ENCODE measurements around the gene CCN2. TPM values are rescaled to one million over a fixed set of nuclear protein-coding genes. Genes with fewer than 3 reads are reported as not detected.

The CCN2 gene
- total RNA-seq, 1 donor from 2014 or later = 13.9 TPM

DNA sequence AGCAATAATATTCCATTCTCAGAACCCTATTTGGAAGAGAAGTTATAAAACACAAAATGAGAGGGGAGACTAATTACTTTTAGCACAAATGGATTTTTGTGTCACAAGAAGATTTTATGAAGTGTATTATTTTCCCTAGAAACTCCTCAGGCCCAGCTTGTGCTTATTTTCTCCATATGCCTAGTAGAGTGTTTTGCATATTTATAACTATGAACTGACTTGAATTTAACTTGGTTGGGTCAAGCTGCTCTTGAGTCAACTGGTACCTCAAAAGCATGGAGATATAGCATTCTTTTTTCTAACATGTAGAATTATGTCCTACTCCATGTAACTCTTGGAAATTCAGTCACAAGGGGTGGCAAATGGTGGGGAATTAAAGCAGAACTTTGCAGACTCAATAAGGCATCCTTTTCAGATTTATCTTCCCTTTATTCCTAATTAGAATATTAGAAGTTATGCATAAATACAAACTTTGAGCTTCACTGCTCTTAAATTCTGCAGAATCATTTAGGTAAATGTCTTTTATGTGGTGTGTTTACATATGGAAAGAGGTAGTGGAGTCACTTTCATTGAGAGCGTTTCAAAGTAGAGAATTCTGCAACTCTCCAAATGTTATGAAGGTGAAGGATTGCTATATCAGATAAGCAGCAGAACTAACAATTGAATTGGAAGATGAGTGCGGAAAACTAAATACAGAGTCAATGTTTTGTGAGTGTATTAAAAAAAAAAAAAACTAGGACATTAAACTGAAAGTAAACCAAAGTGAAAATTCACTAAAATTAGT is 19.1 kb upstream of the CCN2 start:
- DNase-seq (no peak), ATAC-seq (ENCODE audit: poor library complexity) (no peak)
- intact Hi-C loops (cut with DNase I) = no loop called here

DNA sequence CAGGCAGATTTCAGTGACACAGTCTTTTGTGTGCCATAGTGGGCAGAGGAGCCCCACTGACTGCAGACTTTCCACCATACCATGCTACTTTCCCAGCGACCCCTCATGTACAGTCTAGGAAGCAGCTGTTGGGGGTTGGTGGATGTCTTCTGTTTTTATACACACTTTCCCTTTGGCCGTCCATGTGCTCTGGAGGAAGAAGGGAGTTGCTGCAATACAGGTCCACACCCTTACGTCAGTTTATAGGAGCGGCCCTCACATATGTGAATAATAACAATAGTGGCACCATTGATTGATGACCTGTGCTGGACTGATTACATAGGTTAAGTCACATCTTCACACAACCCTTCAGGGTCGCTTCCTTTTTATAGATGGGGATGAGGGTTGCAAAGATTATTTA is 17.5 kb upstream of the CCN2 start:
- DNase-seq (no peak), ATAC-seq (ENCODE audit: poor library complexity) (no peak)
- intact Hi-C loops (cut with DNase I) = no loop called here

DNA sequence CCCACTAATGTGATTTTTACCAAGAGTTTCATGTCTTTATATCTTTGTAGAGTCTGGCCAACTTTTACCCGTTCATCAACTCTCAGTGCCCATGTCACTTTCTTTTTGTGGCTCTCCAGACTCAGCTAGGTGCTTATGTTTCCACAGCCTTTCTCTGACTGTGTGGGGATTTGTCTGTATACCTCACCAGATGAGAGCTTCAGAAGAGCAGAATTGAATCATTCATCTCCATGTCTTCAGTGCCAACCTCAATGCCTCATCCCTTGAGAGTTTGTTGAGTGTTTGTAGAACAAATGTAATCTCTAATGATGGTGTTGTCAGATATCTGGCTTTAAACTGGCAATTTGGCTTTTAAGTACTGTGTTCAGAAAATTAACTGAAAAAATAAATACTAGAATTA is 16.8 kb upstream of the CCN2 start:
- DNase-seq (no peak), ATAC-seq (ENCODE audit: poor library complexity) (no peak)
- intact Hi-C loops (cut with DNase I) = no loop called here

DNA sequence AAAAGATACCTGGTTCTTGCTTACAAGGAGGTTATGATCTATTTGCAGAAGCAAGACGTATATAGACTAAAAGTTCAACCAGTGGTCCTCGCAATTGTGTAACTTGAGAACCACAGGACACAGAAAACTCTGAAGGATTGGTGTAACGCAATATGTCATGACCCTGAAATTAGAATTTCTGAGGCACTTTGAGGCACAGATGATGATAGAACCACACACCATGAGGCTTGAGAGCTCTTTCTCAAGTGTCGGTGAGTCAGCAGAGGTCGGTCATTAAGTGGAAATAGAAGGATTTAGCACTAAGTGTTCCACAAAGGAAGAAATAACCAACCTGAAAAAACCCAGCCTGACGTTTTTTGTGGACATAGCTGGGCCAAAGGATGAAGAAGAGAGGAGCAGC is 15.3 kb upstream of the CCN2 start:
- intact Hi-C loops (cut with DNase I) = no loop called here
- ATAC-seq (ENCODE audit: poor library complexity) (no peak), DNase-seq (no peak)

DNA sequence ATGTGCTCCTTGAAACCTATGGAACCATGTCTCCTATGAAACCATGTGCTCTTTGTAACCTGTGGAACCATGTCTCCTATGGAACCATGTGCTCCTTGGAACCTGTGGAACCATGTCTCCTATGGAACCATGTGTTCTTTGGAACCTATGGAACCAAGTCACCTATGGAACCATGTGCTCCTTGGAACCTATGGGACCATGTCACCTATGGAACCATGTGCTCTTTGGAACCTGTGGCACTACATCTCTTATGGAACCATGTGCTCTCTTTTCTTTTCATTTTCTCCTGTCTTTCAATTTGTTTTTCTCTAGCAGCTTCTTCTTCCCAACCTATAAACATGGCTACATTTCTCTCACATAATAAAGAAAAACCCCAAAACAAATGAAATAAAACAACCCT is 11.9 kb upstream of the CCN2 start:
- intact Hi-C loops (cut with DNase I) = no loop called here
- DNase-seq = no peak
- ATAC-seq (ENCODE audit: poor library complexity) = no peak

DNA sequence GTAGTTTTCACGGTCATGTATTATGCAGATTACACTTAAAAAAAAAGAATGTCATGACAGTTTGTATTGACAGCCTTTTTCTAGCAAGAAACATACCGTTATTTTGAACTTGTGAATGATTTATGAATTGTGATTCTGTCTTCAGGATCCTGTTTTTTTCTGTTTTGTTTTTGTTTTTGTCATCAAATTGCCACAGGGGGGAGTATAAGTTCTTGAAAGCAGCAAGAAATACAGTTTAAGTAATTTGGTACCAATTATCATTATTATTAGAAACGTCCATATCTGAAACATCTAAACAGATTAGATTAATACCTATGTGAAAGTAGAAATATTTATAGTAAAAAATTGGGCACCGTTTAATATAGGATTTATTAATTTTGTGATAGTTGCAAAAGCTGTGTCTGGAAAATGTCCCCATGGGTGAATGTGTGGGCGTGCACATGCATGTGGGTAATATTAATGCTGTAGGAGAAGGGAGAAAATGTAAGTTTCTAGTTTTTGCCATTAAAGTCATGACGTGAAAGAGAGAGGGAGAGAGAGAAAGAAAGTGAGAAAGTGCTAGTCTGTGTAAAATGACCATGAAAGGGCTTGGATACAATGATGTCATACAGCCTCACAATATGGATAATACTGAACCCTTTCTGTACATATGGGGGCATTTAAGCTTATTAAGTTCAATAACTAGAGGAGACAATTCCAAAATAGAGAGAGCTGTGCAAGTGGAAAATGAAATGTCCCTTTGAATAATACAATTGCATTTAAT is 9.4 kb upstream of the CCN2 start:
- intact Hi-C loops (cut with DNase I) = no loop called here
- ATAC-seq (ENCODE audit: poor library complexity) = no peak
- no peak for DNase-seq

DNA sequence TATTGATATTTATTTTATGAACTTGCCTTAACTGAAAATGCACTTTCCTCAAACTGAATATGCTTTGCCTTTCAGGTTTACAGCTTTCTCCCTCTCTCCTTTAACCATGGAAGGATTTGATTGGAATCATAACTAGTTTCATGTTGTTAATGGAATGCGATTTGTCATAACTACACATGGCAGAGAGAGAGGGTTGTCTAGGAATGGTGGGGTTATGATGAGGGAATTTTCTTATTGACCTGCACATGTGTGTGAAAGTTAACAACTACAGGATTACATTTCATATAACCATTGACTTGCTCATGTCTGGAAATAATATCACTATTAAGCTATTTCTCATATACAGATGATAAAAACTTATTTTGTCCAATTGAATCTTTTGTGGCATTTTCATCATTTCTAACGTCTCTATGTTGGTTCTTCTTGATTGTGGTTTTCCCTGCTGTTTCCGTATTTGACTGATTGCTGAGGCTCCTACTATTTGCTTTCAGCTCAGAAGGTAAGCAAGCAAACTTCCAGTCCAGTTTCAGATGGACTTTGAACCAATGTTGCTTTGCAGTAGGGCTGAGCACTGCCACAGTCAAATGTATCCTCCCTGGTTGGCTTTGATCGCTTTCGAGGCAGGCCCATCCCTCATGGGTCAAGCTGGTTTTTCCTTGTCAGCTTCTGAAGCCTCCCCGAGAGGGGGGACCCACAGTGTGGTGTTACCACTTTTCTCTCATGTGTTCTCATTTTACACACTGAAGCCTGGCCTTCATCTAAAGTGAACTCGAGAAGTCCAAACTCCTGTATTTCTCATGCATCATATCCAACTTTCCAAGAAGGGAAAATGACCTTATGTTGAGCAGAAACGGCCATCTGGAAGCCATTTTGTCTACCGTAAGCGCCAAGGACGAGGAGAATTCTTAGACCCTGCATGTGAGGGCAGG is 7.6 kb upstream of the CCN2 start:
- DNase-seq = no peak
- intact Hi-C loops (cut with DNase I) = no loop called here
- ATAC-seq (ENCODE audit: poor library complexity) = no peak

DNA sequence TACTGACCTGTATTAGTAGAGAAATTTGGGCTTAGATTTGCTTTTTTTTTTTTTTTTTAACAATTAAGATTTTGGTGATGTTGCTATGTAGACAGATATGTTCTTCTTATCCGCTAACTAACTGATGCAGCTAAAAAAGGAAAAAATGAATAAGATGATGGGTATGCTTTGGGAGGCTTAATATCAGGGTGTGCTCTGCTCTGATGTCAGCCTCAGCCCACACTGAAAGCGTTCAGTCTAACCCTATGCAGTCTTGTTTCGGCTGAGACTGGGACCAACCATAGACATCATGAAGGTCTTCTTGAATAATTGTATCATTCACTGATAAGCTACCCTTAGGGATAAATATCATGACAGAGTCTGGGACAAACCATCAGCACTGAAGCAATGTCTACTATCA is 6.9 kb upstream of the CCN2 start:
- ATAC-seq (ENCODE audit: poor library complexity) (no peak), DNase-seq (no peak)
- intact Hi-C loops (cut with DNase I) = no loop called here

DNA sequence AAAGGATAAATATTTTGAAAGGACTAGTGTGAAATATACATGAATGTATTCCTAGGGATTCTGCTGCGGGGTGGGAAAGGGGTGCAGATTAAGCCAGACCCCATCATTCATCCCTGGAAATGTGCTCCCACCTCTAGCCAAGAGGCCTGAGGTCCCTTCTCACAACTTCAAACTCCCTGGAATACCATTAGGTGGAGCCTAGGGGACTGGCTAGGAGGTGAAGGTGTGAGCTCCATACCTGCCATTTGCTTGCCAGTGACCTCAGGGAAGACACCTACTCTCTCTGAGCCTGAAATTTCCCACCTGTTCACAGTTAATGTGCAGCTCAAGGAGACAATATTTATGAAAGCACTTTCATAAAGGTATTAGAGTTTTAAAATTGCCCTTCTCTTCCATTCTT is 4.7 kb upstream of the CCN2 start:
- intact Hi-C loops (cut with DNase I) = no loop called here
- DNase-seq (no peak), ATAC-seq (ENCODE audit: poor library complexity) (no peak)

DNA sequence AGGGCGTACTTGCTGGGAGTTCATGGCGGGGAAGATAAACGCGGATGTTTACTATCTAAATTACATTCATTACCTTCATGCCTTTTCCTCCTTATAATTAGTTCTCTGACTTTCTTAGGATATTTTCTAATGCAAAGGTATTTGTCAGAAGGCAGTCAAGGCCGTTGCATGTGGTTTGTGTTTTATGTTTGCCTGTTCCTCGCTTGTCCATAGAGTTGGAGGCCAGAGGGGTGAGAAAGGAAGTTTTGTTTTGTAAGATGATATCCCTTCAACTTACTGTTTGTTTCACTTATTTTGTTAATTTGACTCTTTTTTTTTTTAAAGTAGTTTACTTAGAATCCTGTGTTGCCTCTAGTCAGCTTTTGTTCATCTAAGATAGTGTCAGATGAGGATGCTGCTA is 4.0 kb upstream of the CCN2 start:
- ATAC-seq (ENCODE audit: poor library complexity) = no peak
- intact Hi-C loops (cut with DNase I) = no loop called here

DNA sequence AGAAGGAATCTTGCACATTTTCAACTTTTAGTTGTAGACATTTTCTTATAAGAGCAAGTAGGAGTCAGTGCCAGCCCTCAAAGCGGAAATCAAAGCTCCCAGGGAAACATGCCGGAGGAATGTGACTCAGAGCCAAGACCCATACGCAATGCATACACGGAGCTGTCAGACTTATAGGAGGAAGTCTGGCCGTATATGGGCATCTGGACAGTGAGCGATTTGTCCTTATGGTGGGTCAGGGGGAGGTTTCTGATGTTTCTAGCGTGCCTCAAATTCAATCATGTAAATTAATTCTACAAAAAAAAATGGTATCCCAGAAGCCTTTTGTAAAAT is 3.6 kb upstream of the CCN2 start:
- DNase-seq = no peak
- no peak for ATAC-seq (ENCODE audit: poor library complexity)
- intact Hi-C loops (cut with DNase I) = no loop called here

More for the DNA sequence above, 4.0 kb upstream of the CCN2 start:
- no peak for DNase-seq

DNA sequence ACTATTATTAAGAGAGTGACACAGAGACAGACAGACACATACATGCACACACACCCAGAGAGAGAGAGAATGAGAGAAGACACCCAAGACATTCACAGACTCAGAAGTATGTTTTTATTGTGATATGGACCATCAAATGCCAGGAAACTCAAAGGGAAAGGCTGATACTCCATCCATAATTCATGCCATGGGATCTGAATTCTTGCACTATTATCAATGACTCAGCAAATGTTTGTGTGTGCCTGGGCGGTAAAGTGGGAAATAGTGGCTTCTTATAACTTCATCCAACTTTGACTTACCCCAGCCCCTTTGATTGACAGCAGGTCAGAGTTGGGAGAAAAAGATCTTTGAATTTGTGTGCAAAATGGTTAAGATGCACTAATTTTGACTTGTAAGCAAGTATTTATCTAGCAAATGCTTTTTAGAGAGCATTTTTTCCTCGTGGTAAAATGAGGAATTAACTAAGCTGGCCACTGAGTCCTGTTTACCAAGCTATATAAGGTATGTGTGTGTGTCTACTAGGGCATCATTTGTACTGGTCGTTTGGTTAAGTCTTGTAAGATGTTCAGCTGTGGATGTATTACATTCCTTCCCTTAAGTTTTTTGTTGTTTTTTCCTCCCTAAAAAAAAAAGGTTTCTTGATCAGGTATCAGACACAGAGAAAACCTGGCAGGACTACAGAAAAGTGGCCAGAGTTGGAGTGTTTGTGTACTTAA is 3.0 kb upstream of the CCN2 start:
- DNase-seq (no peak), ATAC-seq (ENCODE audit: poor library complexity) (no peak)
- intact Hi-C loops (cut with DNase I) = no loop called here

DNA sequence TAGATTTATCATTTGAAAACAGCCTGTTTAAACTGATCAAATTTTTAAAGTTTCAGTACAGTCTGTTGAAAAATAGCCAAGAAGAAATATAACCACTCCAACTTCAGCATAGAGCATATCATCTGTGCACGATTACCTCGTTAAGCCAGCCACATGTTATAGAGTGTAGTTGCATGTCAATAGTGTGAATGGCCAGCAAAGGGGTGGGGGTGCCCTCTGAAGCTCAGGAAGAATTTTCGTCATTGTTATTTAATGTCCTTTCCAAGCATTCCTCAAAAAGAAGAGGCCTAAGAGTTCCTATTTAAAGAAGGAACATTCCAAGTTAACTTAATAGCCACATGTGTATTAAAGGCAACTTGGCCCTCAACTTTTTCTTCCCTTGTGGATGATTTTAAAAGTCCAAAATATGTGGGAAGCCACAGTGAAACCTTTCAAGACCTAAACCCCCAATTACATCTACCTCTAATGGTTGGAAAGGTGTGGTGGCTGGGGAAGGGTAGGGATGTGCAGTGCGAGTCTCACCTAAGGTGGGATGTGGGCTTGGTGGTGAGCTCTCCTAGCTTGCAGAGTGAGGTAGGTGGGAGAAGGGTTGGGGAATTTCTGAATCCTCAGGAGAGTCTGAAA is 1.8 kb upstream of the CCN2 start:
- no peak for ATAC-seq (ENCODE audit: poor library complexity)
- intact Hi-C loops (cut with DNase I) = no loop called here
- no peak for DNase-seq

DNA sequence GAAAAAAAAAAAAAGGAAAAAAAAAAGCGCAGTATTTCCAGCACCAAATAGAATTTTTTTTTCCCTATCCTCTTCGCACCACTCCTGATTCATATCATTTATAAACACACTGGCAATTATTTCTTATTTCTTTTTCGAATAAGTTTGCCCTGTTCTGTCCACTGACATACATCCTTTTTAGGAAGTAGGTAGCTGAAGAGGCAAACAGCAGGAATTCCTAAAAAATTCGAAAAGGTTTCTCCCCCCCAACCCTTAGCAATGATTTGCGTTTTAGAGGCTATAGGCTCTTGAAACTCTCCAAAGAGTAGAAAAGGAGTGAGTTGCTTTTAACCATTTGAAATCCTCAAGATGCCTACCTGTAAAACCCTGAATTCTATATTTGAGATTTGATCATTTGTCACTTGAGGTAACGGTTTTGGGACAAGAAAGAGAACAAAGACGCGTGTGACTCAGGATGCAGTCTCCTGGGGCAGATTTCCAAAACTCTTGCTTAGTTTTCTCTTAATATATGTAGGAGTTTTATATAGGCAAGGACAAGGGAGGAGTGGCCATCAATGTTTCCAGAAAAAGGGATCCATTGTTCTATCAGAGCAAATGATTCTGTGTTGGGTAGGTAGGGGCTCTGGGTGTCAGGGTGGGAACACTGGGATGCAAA is 531 bp upstream of the CCN2 start:
- DNase-seq = no peak
- intact Hi-C loops (cut with DNase I) = no loop called here
- ATAC-seq (ENCODE audit: poor library complexity) = no peak

DNA sequence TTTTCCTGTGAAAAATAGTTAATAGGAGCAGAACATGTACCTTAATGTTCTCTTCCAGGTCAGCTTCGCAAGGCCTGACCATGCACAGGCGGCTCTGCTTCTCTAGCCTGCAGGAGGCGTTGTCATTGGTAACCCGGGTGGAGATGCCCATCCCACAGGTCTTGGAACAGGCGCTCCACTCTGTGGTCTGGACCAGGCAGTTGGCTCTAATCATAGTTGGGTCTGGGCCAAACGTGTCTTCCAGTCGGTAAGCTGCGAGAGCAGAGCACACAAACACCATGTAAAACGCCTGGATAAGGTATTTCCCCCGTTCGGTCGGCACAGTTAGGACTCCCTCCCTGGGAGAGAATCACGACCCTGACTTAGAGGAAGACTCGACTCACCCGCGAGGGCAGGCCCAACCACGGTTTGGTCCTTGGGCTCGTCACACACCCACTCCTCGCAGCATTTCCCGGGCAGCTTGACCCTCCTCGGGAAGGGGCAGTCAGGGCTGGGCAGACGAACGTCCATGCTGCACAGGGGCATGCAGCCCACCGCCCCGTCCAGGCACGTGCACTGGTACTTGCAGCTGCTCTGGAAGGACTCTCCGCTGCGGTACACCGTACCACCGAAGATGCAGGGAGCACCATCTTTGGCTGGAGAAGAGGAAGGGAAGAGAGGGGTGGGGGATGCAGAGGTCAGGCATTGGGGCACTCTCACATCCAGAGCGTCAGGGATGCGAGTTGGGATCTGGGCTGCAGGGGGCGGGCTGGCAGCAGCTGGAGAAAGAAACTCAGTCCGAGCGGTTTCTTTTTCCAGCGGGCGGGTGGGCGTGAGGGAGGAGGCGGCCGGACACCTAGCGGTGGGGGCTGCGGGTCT is 1.0 kb downstream of the CCN2 start:
- intact Hi-C loops (cut with DNase I) = no loop called here
- peak; percentile 81 for ATAC-seq (ENCODE audit: poor library complexity)
- DNase-seq = peak; percentile 80

DNA sequence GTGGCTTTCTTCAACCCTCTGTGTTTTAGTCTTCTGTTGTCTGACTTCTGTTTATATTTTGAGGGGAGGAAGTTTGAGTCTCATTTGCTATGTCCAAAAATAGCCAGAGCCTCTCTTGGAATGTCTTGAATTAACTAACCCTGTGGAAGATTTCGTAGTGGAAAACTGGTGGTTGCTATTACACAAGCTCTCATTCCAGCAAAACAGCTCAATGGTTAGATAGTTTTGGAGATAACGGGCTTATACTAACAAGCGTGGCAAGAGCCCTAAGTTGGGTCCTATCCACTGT is 1.6 kb downstream of the CCN2 start:
- DNase-seq = no peak
- intact Hi-C loops (cut with DNase I) = no loop called here

More for the DNA sequence above, 1.6 kb downstream of the CCN2 start:
- peak; percentile 45 for ATAC-seq (ENCODE audit: poor library complexity)
